Smooth muscle cell (in vitro differentiated cells): ENCODE measurements around the gene MSI1. TPM values are rescaled to one million over a fixed set of nuclear protein-coding genes. Genes with fewer than 3 reads are reported as not detected.

Source experiments
- DNase-seq: peaks from one replicate; lab custom pipeline; 2025; ENCODE audit not compliant: unreplicated experiment; lab: John Stamatoyannopoulos, UW
- H2AFZ ChIP-seq: fragments of 200-600 bp; sonication (generic); 2 replicates; pipeline ENCODE4 v1.6.0; 2016; ENCODE audit warnings: antibody characterized with exemption, low read depth, mild to moderate bottlenecking
- H3F3A ChIP-seq: fragments of 200-600 bp; sonication (generic); 2 replicates; pipeline ENCODE4 v1.6.0; 2017; ENCODE audit warnings: antibody characterized with exemption, low read depth
- H3K27ac ChIP-seq: fragments of 200-600 bp; sonication (generic); 2 replicates; pipeline ENCODE4 v1.5.1; 2016; ENCODE audit warnings: low read depth, mild to moderate bottlenecking
- H3K27me3 ChIP-seq: fragments of 200-600 bp; sonication (generic); 2 replicates; pipeline ENCODE4 v1.6.1; 2016; ENCODE audit warnings: low read depth, mild to moderate bottlenecking
- H3K36me3 ChIP-seq: fragments of 200-600 bp; sonication (generic); 2 replicates; pipeline ENCODE4 v1.5.1; 2016; ENCODE audit warnings: low read depth
- H3K4me1 ChIP-seq: fragments of 200-600 bp; sonication (generic); 2 replicates; pipeline ENCODE4 v1.5.1; 2016; ENCODE audit warnings: low read depth
- H3K4me2 ChIP-seq: fragments of 200-600 bp; sonication (generic); 2 replicates; pipeline ENCODE4 v1.6.0; 2016; ENCODE audit warnings: mild to moderate bottlenecking
- H3K4me3 ChIP-seq: fragments of 200-600 bp; sonication (generic); 2 replicates; pipeline ENCODE4 v1.5.1; 2016; ENCODE audit warnings: mild to moderate bottlenecking
- H3K79me2 ChIP-seq: fragments of 200-600 bp; sonication (generic); 2 replicates; pipeline ENCODE4 v1.6.0; 2016; ENCODE audit warnings: low read depth, mild to moderate bottlenecking
- H3K9ac ChIP-seq: fragments of 200-600 bp; sonication (generic); 2 replicates; pipeline ENCODE4 v1.6.0; 2016; ENCODE audit warnings: low read depth
- H3K9me3 ChIP-seq: fragments of 200-600 bp; sonication (generic); replicated peaks from 2 replicates; pipeline ENCODE4 v1.5.1; 2016; ENCODE audit warnings: low read depth
- H4K20me1 ChIP-seq: fragments of 200-600 bp; sonication (generic); 2 replicates; pipeline ENCODE4 v1.6.0; 2016; ENCODE audit warnings: low read depth
- WGBS: methylation state at CpG from one replicate; pipeline ENCODE4 v1.1.7; 2016; ENCODE audit warnings: low lambda C conversion rate; 5-methylcytosine and 5-hydroxymethylcytosine counted together
- polyA plus RNA-seq: library from polyadenylated mRNA; unstranded; fragments of >200 nt; fragmentation: Nextera tagmentation; extraction: Ambion mirVana; gene quantifications from 2 replicates; pipeline ENCODE4 v1.2.1, GENCODE V29; 2016
- total RNA-seq: library from RNA; depleted of rRNA; stranded (reverse); fragments of >200 nt; gene quantifications from 2 replicates; pipeline ENCODE4 v1.2.3, GENCODE V29; 2014
- TF ChIP-seq, protein P1 (sequence below): fragments of 200-600 bp; sonication (generic); IDR thresholded peaks from 2 replicates; pipeline ENCODE4 v1.5.1; 2017; ENCODE audit warnings: borderline replicate concordance, mild to moderate bottlenecking, antibody characterized with exemption; ENCODE audit not compliant: insufficient read depth, poor library complexity, severe bottlenecking

The MSI1 gene
- total and polyA plus RNA-seq, 2 experiments from 2014 or later = 1.3 to 6.8 TPM

DNA sequence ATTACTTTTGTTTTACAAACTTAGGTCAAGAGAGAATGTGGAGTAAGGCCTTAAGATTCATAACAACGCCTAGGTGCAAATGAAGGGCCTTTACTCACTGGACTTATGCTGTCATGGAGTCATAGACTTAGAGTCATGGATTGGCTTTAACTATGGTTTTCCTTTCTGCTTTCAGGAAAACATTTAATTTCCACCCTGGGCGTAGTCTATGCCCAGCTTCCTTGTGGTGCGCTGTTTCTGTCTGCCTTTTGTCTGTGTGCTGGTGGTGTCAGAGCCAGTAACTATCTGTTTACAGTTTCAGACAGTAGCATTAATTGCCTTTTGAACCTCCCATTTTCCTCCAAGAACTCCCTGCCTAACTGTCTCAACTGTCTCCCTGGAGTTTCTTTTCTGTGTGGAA lies 37.1 kb upstream of the MSI1 start:
- peaks cover 8% of the 10 kb centered on the region for H3K4me1 ChIP-seq
- 88% methylated on average over 3 of the region's 3 CpGs for WGBS
- TF ChIP-seq, protein P1, sequence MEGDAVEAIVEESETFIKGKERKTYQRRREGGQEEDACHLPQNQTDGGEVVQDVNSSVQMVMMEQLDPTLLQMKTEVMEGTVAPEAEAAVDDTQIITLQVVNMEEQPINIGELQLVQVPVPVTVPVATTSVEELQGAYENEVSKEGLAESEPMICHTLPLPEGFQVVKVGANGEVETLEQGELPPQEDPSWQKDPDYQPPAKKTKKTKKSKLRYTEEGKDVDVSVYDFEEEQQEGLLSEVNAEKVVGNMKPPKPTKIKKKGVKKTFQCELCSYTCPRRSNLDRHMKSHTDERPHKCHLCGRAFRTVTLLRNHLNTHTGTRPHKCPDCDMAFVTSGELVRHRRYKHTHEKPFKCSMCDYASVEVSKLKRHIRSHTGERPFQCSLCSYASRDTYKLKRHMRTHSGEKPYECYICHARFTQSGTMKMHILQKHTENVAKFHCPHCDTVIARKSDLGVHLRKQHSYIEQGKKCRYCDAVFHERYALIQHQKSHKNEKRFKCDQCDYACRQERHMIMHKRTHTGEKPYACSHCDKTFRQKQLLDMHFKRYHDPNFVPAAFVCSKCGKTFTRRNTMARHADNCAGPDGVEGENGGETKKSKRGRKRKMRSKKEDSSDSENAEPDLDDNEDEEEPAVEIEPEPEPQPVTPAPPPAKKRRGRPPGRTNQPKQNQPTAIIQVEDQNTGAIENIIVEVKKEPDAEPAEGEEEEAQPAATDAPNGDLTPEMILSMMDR = no peak

DNA sequence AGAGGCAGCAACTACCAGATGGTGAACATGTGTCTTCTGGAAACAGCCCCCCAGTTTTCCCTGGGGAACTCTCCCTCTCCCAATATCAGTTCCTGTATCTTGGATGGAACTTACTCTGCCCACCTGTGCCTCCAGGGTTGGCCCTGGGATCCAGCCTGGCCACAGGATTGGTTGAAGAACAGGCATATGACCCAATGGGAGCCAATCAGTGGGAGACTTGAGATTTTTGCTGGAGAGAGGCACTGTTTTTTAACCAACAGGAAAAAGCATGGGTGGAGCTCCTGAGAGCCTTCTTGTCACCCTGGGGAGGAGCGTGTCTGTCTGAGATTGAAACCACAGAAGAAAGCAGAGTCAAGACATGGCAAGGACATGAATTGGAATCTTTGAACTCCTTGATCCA lies 35.3 kb upstream of the MSI1 start:
- Histone ChIP-seq H3K79me2 (no peaks in the 10 kb centered on the region), H3K9me3 (no peaks in the 10 kb centered on the region), H3K27ac (no peak overlapping the region), H4K20me1 (no peaks in the 10 kb centered on the region), H3K27me3 (no peaks in the 10 kb centered on the region), H3K9ac (no peak overlapping the region), H2AFZ (no peak overlapping the region), H3K4me2 (no peak overlapping the region), H3K4me3 (no peak overlapping the region), H3K4me1 (peaks cover 8% of the 10 kb centered on the region), H3F3A (no peaks in the 10 kb centered on the region), H3K36me3 (no peaks in the 10 kb centered on the region)
- no peak for DNase-seq
- TF ChIP-seq, protein P1 = no peak
- WGBS = 95% methylated on average over 1 of the region's 1 CpG

More for the DNA sequence above, 37.1 kb upstream of the MSI1 start:
- H3K4me2 ChIP-seq = no peak overlapping the region
- no peaks in the 10 kb centered on the region for H3K36me3 ChIP-seq
- no peaks in the 10 kb centered on the region for H3K9me3 ChIP-seq
- H3K4me3 ChIP-seq = no peak overlapping the region
- no peaks in the 10 kb centered on the region for H3K79me2 ChIP-seq
- no peak overlapping the region for H3K9ac ChIP-seq
- H4K20me1 ChIP-seq = no peaks in the 10 kb centered on the region
- no peak overlapping the region for H2AFZ ChIP-seq
- H3F3A ChIP-seq = no peaks in the 10 kb centered on the region
- no peaks in the 10 kb centered on the region for H3K27me3 ChIP-seq
- DNase-seq = no peak
- H3K27ac ChIP-seq = no peak overlapping the region

DNA sequence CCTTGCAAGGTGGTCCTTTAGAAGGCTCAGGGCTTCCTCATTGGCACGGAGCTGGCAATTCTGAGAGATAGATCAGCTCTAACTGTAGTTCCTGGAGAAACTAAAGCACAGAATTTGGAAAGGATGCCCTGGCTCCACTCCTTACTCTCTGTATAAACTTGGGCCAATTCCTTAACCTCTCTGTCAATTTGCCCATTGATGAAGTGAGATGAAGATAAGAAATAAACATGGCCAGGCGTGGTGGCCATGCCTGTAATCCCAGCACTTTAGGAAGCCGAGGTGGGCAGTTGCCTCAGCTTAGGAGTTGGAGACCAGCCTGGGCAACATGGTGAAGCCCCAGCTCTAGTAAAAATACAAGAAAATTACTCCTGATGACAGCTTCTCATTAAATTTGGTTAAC lies 34.9 kb upstream of the MSI1 start:
- Histone ChIP-seq H3K79me2 (no peaks in the 10 kb centered on the region), H3K9ac (no peak overlapping the region), H3K4me3 (no peak overlapping the region), H3K27ac (no peak overlapping the region), H4K20me1 (no peaks in the 10 kb centered on the region), H3K9me3 (no peaks in the 10 kb centered on the region), H3K4me1 (peaks cover 8% of the 10 kb centered on the region), H3F3A (no peaks in the 10 kb centered on the region), H3K27me3 (no peaks in the 10 kb centered on the region), H3K36me3 (no peaks in the 10 kb centered on the region), H3K4me2 (no peak overlapping the region), H2AFZ (no peak overlapping the region)
- TF ChIP-seq, protein P1 = no peak
- WGBS = 84% methylated on average over 3 of the region's 3 CpGs
- no peak for DNase-seq

DNA sequence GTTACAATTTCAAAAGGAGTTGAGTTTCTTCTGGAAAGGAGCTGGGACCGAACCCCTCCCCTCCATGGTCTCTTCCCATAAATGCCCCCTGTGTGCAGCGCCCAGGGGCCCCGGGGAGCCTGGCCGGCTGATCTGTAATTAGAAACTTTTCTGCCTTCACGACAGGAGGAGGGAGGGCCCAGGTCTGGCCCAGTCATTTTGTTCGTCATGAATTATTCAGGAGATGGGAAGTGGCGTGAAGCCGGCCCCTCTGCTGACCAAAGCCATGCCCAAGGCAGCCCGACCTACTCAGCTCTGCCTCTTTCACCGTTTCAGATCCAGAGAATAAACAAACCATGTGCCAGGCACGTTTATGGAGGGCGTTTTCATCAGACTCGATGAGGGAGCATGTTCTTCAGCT lies 33.3 kb upstream of the MSI1 start:
- Histone ChIP-seq H3K4me2 (peak overlapping the region; percentile 22), H4K20me1 (no peaks in the 10 kb centered on the region), H3K4me1 (peaks cover 17% of the 10 kb centered on the region), H3K27ac (no peak overlapping the region), H2AFZ (peak overlapping the region; percentile 91), H3K27me3 (no peaks in the 10 kb centered on the region), H3K9me3 (no peaks in the 10 kb centered on the region), H3K36me3 (no peaks in the 10 kb centered on the region), H3K79me2 (no peaks in the 10 kb centered on the region), H3K4me3 (no peak overlapping the region), H3F3A (no peaks in the 10 kb centered on the region), H3K9ac (no peak overlapping the region)
- TF ChIP-seq, protein P1 = no peak
- no peak for DNase-seq
- 25% methylated on average over 13 of the region's 13 CpGs for WGBS
